HG03159 (cell line): ENCODE measurements around the gene CARMIL1.

Source experiments
- ATAC-seq: cut with Tn5 transposase; IDR thresholded peaks from one replicate; pipeline ENCODE4 v1.9.1; 2021; ENCODE audit warnings: mild to moderate bottlenecking, moderate library complexity; ENCODE audit not compliant: unreplicated experiment

CARMIL1 gene

GRCh38 chr6:25497383-25498040 is 218.3 kb downstream of the CARMIL1 start:
- no peak for ATAC-seq

- ATAC-seq: no peak
These were observed 219.3 kb downstream of the CARMIL1 start for GRCh38 chr6:25498505-25498904.

GRCh38 chr6:25499615-25500235 is 220.6 kb downstream of the CARMIL1 start:
- no peak for ATAC-seq

GRCh38 chr6:25503686-25504085 is 224.5 kb downstream of the CARMIL1 start:
- ATAC-seq: no peak

- no peak for ATAC-seq
These were observed 225.5 kb downstream of the CARMIL1 start for GRCh38 chr6:25504661-25505060.

- ATAC-seq: no peak
These were observed 226.8 kb downstream of the CARMIL1 start for GRCh38 chr6:25506020-25506419.

- ATAC-seq: no peak
These were observed 228.9 kb downstream of the CARMIL1 start for GRCh38 chr6:25508051-25508450.

GRCh38 chr6:25511376-25511775 is 232.2 kb downstream of the CARMIL1 start:
- no peak for ATAC-seq

- no peak for ATAC-seq
These were observed 233.4 kb downstream of the CARMIL1 start for GRCh38 chr6:25512560-25512959.

GRCh38 chr6:25519856-25520255 is 240.7 kb downstream of the CARMIL1 start:
- ATAC-seq: no peak

- ATAC-seq: no peak
These were observed 245.4 kb downstream of the CARMIL1 start for GRCh38 chr6:25524542-25524941.

GRCh38 chr6:25525078-25525477 is 245.9 kb downstream of the CARMIL1 start:
- ATAC-seq: no peak

- no peak for ATAC-seq
These were observed 255.9 kb downstream of the CARMIL1 start for GRCh38 chr6:25534942-25535631.

GRCh38 chr6:25535632-25536225 is 256.6 kb downstream of the CARMIL1 start:
- ATAC-seq: no peak

- ATAC-seq: no peak
These were observed 257.6 kb downstream of the CARMIL1 start for GRCh38 chr6:25536781-25537180.

- no peak for ATAC-seq
These were observed 258.3 kb downstream of the CARMIL1 start for GRCh38 chr6:25537349-25538018.

- no peak for ATAC-seq
These were observed 262.1 kb downstream of the CARMIL1 start for GRCh38 chr6:25541228-25541627.

- ATAC-seq: no peak
These were observed 264.1 kb downstream of the CARMIL1 start for GRCh38 chr6:25542984-25543910.

GRCh38 chr6:25544833-25545232 is 265.7 kb downstream of the CARMIL1 start:
- no peak for ATAC-seq

GRCh38 chr6:25547797-25548196 is 268.6 kb downstream of the CARMIL1 start:
- no peak for ATAC-seq
